ENCODE results near the gene PANK4.
"Not testable (repeated sequence)": the region's sequence is repeated elsewhere in the genome, so short reads cannot be mapped to it uniquely, and the experiment has no call there.

Gene PANK4

GRCh38 chr1:2460203-2460602, 66.2 kb downstream of the PANK4 start:
- Histone ChIP-seq H3K27me3 (peaks cover 0 to 94% of the 10 kb centered on the region in 2 donors), H3K9me3 (no peaks in the 10 kb centered on the region), H3K36me3 (no peaks in the 10 kb centered on the region), H3K27ac (no peak overlapping the region), H3K4me3 (no peak overlapping the region), H3K4me1 (peaks cover 0 to 6% (median 0%) of the 10 kb centered on the region in 4 donors)
- intact Hi-C loops (cut with DNase I; ENCODE audit: low total_unique reads): no loop called here
- TF ChIP-seq CTCF (IDR thresholded peaks at IDR 0.05): no peak
- no peak for DNase-seq

DNA sequence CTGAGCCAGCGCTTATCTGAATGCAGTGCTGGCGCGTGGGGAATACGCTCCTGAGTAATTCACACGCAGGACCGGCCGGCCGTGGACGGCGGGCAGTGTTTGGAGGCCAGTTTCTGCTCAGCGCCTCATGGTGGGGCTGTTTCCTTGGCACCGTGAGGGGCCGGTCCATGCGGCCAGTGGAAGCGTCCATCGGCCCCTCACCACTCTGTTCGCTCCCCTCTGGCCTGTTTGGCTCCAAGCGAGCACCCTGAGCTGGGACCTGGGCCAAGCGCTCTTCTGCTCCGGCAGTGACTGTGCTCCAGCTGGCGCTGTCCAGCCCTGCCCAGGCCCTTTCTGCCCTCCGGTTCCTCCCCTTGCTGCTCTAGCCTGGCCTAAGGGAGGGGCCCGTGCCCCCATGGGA, 66.6 kb downstream of the PANK4 start:
- no peaks in the 10 kb centered on the region for H3K36me3 ChIP-seq
- peaks cover 0 to 94% of the 10 kb centered on the region in 2 donors for H3K27me3 ChIP-seq
- intact Hi-C loops (cut with DNase I; ENCODE audit: low total_unique reads): no loop called here
- TF ChIP-seq CTCF (IDR thresholded peaks at IDR 0.05): peak in 1 of 2 experiments; percentile 8
- H3K9me3 ChIP-seq: no peaks in the 10 kb centered on the region
- no peak for DNase-seq
- H3K4me1 ChIP-seq: peaks cover 0 to 6% (median 0%) of the 10 kb centered on the region in 4 donors
- H3K27ac ChIP-seq: no peak overlapping the region
- H3K4me3 ChIP-seq: no peak overlapping the region

DNA sequence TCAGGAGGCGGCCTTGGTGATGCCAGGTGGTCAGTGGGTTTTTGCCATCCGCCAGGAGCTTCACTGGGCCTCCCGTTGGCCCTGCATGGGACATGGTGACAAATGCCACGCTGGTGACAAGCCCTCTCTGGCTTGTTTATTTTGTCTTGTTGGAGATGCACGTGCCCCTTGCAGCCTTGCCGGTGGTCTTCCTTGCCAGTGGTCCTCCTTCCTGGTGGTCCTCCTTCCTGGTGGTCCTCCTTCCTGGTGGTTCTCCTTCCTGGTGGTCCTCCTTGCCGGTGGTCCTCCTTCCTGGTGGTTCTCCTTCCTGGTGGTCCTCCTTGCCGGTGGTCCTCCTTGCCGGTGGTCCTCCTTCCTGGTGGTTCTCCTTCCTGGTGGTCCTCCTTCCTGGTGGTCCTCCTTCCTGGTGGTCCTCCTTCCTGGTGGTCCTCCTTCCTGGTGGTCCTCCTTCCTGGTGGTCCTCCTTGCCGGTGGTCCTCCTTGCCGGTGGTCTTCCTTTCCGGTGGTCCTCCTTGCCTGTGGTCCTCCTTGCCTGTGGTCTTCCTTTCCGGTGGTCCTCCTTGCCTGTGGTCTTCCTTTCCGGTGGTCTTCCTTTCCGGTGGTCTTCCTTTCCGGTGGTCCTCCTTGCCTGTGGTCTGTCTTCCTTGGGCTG, 67.2 kb downstream of the PANK4 start:
- H3K27ac ChIP-seq; H3K4me3 ChIP-seq; DNase-seq; H3K4me1 ChIP-seq; H3K36me3 ChIP-seq; H3K9me3 ChIP-seq; intact Hi-C loops (cut with DNase I; ENCODE audit: low total_unique reads): not testable (repeated sequence)
- H3K27me3 ChIP-seq: peaks cover 0 to 94% of the 10 kb centered on the region in 2 donors

- Histone ChIP-seq H3K27ac (no peak overlapping the region), H3K36me3 (no peaks in the 10 kb centered on the region), H3K4me3 (no peak overlapping the region), H3K27me3 (peaks cover 0 to 94% of the 10 kb centered on the region in 2 donors), H3K9me3 (no peaks in the 10 kb centered on the region), H3K4me1 (peaks cover 0 to 6% (median 0%) of the 10 kb centered on the region in 4 donors)
- intact Hi-C loops (cut with DNase I; ENCODE audit: low total_unique reads): no loop called here
- no peak for DNase-seq
- no peak for TF ChIP-seq CTCF (IDR thresholded peaks at IDR 0.05)
Observed at GRCh38 chr1:2458687-2459086, 67.7 kb downstream of the PANK4 start.
